ENCODE results near the gene LYRM2.

Gene LYRM2

DNA sequence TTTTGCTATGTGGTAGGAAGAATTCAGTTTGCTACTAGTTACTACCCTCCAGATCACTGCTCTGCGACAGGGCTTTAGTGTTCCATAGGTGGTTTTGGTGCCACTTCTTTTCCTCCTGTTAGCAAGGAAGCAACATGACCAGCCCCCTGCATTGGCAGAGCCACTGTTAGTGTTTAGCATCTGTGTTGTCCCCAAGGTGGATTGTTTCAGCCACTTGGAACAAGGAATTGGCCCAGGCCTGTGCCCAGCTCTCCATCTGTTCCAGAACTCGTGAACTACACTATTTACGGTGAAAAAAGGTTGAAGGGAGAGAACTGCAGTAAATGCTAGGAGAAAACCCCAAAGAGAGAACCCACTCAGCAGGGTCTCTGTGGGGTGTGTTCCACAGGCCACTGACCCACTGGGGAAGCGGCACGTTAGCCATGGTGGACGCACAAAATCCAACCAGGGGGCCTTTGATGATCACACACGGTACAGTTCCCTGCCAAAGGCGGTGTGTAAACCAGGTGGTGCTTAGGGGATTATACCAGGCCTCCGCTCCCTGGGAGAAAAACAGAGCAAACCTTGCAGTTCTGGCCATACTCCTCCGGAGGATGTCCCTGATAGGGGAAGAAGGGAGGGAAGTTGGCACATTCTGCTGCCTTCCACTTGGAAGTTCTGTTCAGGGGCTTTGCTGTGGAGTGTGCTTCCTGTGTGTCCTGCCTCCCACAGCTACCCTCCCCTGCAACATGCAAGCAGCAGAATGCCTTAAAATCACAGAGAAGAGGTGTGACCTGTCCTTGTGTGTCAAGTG, 72.3 kb downstream of the LYRM2 start:
- DNase-seq (ENCODE audit: low read depth): no peak
- TF ChIP-seq, protein P1, sequence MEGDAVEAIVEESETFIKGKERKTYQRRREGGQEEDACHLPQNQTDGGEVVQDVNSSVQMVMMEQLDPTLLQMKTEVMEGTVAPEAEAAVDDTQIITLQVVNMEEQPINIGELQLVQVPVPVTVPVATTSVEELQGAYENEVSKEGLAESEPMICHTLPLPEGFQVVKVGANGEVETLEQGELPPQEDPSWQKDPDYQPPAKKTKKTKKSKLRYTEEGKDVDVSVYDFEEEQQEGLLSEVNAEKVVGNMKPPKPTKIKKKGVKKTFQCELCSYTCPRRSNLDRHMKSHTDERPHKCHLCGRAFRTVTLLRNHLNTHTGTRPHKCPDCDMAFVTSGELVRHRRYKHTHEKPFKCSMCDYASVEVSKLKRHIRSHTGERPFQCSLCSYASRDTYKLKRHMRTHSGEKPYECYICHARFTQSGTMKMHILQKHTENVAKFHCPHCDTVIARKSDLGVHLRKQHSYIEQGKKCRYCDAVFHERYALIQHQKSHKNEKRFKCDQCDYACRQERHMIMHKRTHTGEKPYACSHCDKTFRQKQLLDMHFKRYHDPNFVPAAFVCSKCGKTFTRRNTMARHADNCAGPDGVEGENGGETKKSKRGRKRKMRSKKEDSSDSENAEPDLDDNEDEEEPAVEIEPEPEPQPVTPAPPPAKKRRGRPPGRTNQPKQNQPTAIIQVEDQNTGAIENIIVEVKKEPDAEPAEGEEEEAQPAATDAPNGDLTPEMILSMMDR (IDR thresholded peaks at IDR 0.05; ENCODE audit: low read depth, low read length, missing control alignments): no peak
- in situ Hi-C loops (cut with HindIII; ENCODE audit: low sequenced_read_pairs): no loop called here
- H3K4me3 ChIP-seq (ENCODE audit: low read depth, low read length): no peak overlapping the region

DNA sequence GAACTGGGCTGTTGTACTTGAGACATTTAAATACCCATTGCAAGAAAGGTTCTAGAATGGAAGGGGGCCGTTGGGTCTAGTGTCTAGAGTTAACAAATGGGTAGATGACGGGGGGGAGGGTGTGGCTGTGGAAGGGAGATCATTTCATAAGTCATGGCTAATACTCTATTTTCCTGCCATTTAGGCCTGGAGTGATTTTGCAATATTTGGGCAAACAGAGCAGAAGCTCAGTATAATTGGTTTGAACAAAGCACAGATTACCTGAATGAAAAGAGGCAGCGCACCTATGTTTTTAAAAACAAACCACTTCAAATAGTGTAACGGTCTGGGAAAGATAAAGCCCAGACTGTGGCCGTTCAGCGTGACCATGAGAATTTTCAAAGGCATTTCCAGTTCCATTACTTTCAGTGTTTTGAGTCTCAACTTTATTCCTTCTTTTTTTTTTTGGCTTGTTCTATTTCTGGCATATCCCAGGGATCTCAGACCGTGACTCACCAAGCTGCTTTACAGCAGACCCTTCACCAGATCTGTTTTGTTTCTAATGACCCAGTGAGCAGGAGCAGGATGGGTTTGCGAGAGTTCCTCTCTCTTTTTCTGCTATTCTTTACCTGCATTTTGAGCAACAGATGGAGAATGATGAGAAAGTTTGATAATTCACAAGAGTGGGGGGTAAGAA, 73.7 kb downstream of the LYRM2 start:
- no peak overlapping the region for H3K4me3 ChIP-seq (ENCODE audit: low read depth, low read length)
- TF ChIP-seq, protein P1 (IDR thresholded peaks at IDR 0.05; ENCODE audit: low read depth, low read length, missing control alignments): no peak
- DNase-seq (ENCODE audit: low read depth): peak; percentile 20
- in situ Hi-C loops (cut with HindIII; ENCODE audit: low sequenced_read_pairs): loop anchor here (5.0 kb wide), 1 partner anchor 67 kb away; no protein-coding TSS in a partner anchor

DNA sequence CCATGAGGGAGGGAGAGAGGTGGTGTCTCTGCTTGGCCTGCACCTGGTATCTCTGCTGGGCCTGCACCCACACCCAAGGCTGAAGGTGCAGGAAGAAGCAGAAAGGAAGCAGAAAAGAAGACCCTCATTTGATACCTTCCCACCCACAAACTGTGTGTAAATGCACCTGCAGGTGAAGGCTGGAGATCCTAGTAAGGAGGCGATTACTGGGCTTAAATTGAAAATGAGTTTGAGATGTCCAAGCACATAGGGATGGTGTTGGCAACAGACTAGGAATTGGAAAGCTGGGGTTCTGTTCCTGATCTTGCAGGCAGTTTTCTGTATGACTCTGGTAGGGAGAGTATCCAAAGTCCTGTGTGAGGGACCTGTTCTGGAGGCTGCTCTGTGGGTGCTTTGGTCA, 74.7 kb downstream of the LYRM2 start:
- in situ Hi-C loops (cut with HindIII; ENCODE audit: low sequenced_read_pairs): loop anchor here (5.0 kb wide), 1 partner anchor 68 kb away; no protein-coding TSS in a partner anchor
- no peak for DNase-seq (ENCODE audit: low read depth)
- TF ChIP-seq, protein P1 (IDR thresholded peaks at IDR 0.05; ENCODE audit: low read depth, low read length, missing control alignments): no peak
- H3K4me3 ChIP-seq (ENCODE audit: low read depth, low read length): no peak overlapping the region

DNA sequence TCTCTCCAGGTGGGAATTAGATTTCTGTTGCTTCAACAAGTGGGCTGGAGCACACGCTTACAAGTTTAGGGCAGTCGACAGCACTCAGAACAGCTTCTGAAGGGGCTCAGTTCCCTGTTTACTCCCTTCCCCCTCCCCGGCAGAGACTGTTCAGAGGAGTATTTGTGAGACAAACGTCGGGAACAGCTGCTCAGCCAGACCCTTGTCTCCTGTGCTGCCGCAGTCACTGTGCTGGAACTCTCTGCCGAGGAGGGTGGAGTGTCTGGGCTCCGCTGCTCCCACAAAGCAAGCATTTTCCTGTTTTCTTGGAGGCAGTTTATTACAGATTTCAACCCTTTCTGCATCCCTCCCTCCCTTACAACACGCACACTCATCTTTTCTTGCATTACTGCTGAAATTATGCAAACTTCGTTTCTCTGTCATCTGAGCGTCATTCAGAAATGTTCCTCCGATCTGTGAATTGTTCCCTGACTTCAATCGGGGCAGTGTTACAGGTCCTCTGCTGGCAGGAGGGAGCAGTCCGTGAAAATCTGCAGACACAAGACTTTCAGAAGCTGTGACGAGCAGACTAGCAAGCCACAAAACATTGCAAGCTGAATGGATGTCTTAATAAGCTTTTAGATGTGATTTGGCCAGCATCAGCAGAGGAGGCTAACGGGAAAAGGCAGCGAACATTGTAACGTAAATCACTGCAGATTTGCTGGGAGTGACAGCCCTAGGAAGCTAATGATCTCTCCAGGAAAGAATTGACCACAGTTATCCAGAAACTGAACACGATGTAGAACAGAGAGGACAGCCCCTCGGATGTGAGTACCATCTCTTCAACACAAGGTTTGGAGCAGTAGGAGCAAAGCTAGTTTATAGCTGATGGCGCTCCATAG, 76.2 kb downstream of the LYRM2 start:
- TF ChIP-seq, protein P1 (IDR thresholded peaks at IDR 0.05; ENCODE audit: low read depth, low read length, missing control alignments): no peak
- no peak for DNase-seq (ENCODE audit: low read depth)
- no peak overlapping the region for H3K4me3 ChIP-seq (ENCODE audit: low read depth, low read length)
- in situ Hi-C loops (cut with HindIII; ENCODE audit: low sequenced_read_pairs): loop anchor here (5.0 kb wide), 1 partner anchor 70 kb away; no protein-coding TSS in a partner anchor

DNA sequence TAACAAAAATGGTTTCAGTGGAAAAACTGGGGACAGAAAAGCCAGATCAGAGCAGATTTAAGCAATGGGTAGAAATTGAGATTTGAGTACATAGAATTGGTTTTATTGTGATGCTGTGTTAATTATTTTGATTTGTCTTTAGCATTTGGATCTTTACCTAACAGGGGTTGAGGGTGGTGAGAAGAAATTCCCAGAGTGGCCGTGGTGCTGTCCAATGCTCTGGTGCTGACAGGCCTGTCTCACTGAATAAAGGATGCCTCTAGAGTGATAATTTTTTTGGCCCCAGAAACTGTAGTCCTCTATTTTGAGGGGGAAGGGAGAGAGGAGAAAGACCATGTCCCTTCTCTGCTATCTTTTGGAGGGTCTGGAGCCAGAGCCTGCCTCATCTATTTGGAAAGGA, 79.1 kb downstream of the LYRM2 start:
- no peak for DNase-seq (ENCODE audit: low read depth)
- H3K4me3 ChIP-seq (ENCODE audit: low read depth, low read length): no peak overlapping the region
- in situ Hi-C loops (cut with HindIII; ENCODE audit: low sequenced_read_pairs): no loop called here

More for the DNA sequence above, 79.1 kb downstream of the LYRM2 start:
- TF ChIP-seq, protein P1 (IDR thresholded peaks at IDR 0.05; ENCODE audit: low read depth, low read length, missing control alignments): no peak

Measured in astrocyte of the cerebellum (primary cell).